HG02759 (cell line): ENCODE data around the gene RPL11.
A peak's percentile ranks its signal among the peaks of the same experiment; 100 is the strongest.
"Not testable (repeated sequence)": the region's sequence is repeated elsewhere in the genome, so short reads cannot be mapped to it uniquely, and the experiment has no call there.

Experiments
- ATAC-seq: cut with Tn5 transposase; IDR thresholded peaks from one replicate; pipeline ENCODE4 v1.9.1; 2021; ENCODE audit warnings: mild to moderate bottlenecking, moderate library complexity; ENCODE audit not compliant: unreplicated experiment

The RPL11 gene

GRCh38 chr1:23727362-23727811 is 35.8 kb downstream of the RPL11 start:
- ATAC-seq, result no peak

- ATAC-seq, result no peak
Measured at GRCh38 chr1:23732363-23733224, 41.0 kb downstream of the RPL11 start.

GRCh38 chr1:23733281-23733680 is 41.7 kb downstream of the RPL11 start:
- not testable (repeated sequence) for ATAC-seq

GRCh38 chr1:23736437-23737134 is 45.0 kb downstream of the RPL11 start:
- ATAC-seq, result no peak

GRCh38 chr1:23741609-23742008 is 50.0 kb downstream of the RPL11 start:
- no peak for ATAC-seq

- peak; percentile 26 for ATAC-seq
Measured at GRCh38 chr1:23742670-23743286, 51.2 kb downstream of the RPL11 start.

GRCh38 chr1:23743287-23744152 is 51.9 kb downstream of the RPL11 start, which contains the start of gene ELOA:
Gene ELOA (plus strand): TSS chr1:23743471. CDS start chr1:23743504, 33 bp downstream.
- peak; percentile 86 for ATAC-seq

GRCh38 chr1:23745515-23745914 is 53.9 kb downstream of the RPL11 start:
- ATAC-seq, result no peak
